ENCODE measurements around the gene CAPN9. TPM values are rescaled to one million over a fixed set of nuclear protein-coding genes. Genes with fewer than 3 reads are reported as not detected.

Gene CAPN9
- total RNA-seq, 1 donor from 2014 or later: 0.83 TPM

DNA sequence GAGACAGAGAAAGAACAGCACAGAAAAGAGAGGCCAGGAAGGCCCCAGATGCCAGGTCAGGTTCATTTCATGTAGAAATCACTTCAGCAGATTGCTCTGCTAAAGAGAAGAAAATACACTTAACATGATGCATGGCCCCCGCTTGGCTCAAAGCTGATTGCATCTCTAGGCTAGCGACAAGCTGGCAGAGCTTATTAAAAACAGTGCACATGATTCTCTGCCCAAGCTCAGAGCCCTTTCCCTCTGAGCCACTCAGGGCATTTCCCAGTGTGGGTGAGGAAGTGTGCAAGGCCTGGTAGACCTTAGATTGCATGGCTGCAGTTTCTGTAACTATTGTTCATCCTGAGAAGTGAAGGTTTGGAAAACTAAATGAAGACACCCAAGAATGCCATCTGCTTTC lies 3.3 kb upstream of the CAPN9 start:
- DNase-seq: no peak
- intact Hi-C loops (cut with DNase I): no loop called here
- no peak for ATAC-seq (ENCODE audit: poor library complexity)

GRCh38 chr1:230744382-230744781 lies 2.8 kb upstream of the CAPN9 start:
- DNase-seq: no peak
- ATAC-seq (ENCODE audit: poor library complexity): no peak
- intact Hi-C loops (cut with DNase I): no loop called here

- ATAC-seq (ENCODE audit: poor library complexity) (no peak), DNase-seq (no peak)
- intact Hi-C loops (cut with DNase I): no loop called here
Observed at GRCh38 chr1:230745071-230745470, 2.1 kb upstream of the CAPN9 start.

GRCh38 chr1:230746617-230747016 lies 571 bp upstream of the CAPN9 start:
- intact Hi-C loops (cut with DNase I): no loop called here
- DNase-seq: no peak
- no peak for ATAC-seq (ENCODE audit: poor library complexity)

DNA sequence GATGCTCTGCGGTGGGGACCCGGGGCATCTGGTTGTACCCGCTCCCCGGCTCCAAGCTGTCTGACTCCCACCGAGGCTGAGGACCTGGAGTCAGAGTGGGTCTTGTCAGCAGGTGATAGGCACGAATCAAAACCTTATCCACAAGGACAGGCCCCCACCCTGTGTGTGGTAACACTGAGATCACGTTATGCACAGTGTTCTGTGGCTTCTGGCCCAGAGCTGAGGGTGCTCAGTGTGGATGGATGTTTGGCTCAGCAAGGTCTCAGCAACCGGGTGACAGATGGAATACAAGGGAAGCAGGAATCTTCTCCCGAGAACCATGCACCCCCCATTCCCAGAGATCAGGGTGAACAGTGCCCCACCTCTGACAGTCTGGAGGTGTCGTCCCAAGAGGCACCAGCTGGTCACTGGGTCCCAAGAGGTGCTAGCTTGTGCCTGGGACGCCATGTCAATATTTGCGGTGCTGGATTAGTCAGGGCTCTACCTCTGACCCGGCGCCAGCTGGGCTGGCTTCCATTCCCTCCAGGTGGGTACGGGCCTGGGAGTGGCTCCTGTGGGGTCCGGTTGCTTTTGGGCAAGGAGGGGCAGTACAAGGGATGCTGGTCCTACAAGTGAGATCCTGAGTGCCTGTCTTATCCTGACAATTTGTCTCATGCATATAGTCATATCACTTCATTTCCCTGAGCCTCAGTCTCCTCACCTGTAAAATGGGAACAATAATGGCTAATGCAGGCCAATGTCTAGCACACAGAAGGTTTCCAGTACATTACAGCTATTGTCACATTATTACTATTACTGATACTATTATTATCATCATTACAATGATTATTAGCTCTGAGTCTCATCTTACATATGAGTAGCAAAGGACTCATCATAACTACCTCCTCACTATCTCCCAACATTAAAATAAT lies 957 bp downstream of the CAPN9 start:
- intact Hi-C loops (cut with DNase I): no loop called here
- DNase-seq (no peak), ATAC-seq (ENCODE audit: poor library complexity) (peak; percentile 68)

- intact Hi-C loops (cut with DNase I): no loop called here
- ATAC-seq (ENCODE audit: poor library complexity) (no peak), DNase-seq (no peak)
Observed at GRCh38 chr1:230749150-230749549, 2.0 kb downstream of the CAPN9 start.

DNA sequence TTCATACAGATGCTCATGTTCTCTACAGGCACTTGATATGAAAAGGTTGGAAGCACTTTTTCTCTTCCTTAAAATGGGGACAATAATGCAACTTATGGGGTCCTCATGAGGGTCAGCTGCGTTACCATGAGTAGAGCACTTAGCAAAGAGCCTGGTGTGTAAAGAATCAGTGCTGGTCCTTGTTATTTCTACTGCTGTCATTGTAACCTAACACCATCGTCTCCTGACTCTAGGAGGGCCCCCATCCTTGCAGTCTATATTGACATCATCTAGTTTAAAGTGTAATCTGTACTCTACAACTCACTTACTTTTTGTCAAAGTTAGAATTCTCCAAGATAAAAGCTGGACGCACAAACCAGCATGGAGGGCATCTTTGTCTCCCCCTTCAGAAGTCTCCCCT lies 2.4 kb downstream of the CAPN9 start:
- intact Hi-C loops (cut with DNase I): no loop called here
- DNase-seq: no peak
- no peak for ATAC-seq (ENCODE audit: poor library complexity)

DNA sequence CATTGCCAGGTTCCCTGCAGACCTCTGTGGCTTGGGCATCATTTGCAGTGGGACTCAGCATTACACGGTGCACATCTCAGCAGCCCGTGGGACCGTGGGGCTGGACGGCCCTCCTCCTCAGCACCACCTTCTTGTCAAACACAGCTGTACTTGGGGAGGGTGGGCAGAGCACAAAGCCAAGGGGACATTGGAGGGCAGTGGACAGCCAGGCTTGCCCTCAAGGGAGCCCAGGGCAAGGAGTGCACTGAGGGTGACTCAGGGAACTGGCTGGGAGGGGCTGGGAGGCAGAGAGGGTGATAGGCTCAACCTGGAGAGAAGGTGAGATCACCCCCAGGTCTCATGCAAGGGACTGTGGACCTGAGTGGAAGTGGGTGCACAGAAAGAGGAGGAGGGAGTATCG lies 3.4 kb downstream of the CAPN9 start:
- ATAC-seq (ENCODE audit: poor library complexity) (no peak), DNase-seq (no peak)
- intact Hi-C loops (cut with DNase I): no loop called here

GRCh38 chr1:230750986-230751625 lies 3.9 kb downstream of the CAPN9 start:
- no peak for ATAC-seq (ENCODE audit: poor library complexity)
- no peak for DNase-seq
- intact Hi-C loops (cut with DNase I): no loop called here

- intact Hi-C loops (cut with DNase I): no loop called here
- ATAC-seq (ENCODE audit: poor library complexity) (peak; percentile 47), DNase-seq (no peak)
Observed at GRCh38 chr1:230752407-230752806, 5.2 kb downstream of the CAPN9 start.

- ATAC-seq (ENCODE audit: poor library complexity) (no peak), DNase-seq (no peak)
- intact Hi-C loops (cut with DNase I): no loop called here
Observed at GRCh38 chr1:230753191-230753585, 6.0 kb downstream of the CAPN9 start.

GRCh38 chr1:230753586-230754251 lies 6.5 kb downstream of the CAPN9 start:
- ATAC-seq (ENCODE audit: poor library complexity): peak; percentile 68
- peak; percentile 59 for DNase-seq
- intact Hi-C loops (cut with DNase I): no loop called here

GRCh38 chr1:230754796-230755195 lies 7.6 kb downstream of the CAPN9 start:
- DNase-seq (peak; percentile 78), ATAC-seq (ENCODE audit: poor library complexity) (peak; percentile 88)
- intact Hi-C loops (cut with DNase I): no loop called here

DNA sequence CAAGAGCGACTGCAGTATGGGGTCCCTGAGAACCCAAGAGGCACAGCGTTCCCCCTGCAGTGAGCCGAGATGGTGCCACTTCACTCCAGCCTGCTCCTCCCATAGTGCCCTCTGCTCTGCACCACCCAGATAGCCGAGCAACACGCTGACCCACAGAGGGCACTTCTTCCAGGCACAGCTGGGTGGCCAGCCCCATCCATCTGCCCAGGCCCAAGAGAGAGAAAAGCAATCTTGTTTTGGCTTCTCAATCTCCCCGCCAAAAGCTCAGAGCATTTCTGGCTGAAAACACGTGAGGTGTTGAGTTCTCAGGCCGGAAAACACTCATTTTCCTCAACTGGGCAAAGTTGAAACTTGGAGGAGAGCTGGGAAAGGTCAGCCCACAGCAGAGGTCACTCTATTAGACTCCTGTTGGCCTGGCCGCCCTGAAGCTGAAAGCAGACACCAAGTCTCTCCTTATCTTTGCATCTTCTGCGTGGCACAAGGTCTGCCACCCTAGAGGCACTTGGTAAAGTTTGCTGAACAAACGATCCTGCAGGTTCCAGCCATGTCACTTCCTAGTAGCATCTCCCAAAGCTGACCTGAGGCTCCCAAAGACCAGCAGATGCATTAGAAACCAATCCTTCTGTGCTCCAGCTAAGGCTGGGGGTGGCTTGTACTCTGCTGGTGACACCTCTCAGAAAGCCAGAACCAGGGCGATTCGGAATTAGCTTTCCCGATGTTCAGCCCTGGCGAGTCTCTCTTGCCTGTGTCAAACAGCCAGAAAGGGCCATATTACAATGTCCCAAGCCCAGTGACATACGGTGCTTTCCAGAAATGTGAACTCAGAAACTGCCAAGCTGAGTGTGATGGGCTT lies 10.9 kb downstream of the CAPN9 start:
- DNase-seq (no peak), ATAC-seq (ENCODE audit: poor library complexity) (no peak)
- intact Hi-C loops (cut with DNase I): no loop called here

DNA sequence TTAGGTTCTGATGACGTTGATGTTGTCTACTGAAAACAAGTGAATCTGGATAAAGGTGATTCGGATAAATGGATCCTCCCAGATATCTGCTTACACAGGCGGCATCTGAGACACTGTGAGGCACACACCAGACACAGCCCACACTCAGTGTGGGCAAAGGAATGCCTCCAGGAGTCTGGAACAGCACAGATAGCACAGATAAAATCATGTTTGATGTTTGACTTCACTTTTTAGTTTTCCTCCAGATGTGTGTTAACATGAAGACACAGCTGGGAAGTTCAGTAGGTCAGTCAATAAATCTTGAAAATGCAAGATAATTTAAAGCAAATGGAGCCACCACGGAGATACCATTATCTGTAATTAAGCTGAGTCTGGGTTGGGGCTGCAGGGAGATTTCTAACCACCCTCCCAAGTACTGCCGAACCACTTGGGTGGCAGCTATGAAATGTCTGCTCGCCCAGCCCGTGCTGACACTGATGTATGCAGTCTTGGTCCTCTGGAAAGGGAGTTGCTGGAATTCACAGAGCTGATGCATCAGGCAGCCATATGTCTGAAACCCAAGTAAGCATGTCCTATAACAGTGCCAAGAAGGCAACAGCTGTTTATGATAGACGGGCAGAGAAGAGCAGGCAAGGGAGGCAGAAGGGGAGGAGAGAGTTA lies 11.7 kb downstream of the CAPN9 start:
- DNase-seq (no peak), ATAC-seq (ENCODE audit: poor library complexity) (no peak)
- intact Hi-C loops (cut with DNase I): no loop called here

- no peak for ATAC-seq (ENCODE audit: poor library complexity)
- no peak for DNase-seq
- intact Hi-C loops (cut with DNase I): no loop called here
Observed at GRCh38 chr1:230759369-230760065, 12.3 kb downstream of the CAPN9 start.

DNA sequence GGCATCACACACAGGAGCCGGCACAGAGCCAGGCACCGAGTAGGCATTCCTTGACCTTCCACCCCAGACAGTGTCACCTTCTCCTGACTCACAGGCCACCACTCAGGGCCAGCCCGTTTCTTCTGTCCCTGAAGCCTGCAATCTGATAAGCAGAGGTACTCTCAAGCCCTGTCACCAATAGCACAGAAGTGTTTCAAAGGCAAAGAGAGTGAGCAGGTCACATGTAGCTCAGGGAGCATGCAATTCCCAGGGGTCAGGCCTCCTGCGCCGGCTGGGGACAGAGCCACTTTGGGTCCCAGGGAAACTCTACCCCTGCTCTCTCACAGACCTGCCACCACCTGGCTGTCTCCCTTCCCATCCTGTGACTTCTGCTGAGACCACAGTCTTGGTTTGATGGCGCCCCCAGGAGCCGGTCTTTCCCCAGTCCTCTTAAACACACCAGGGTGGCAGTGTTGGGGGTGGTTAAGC lies 13.2 kb downstream of the CAPN9 start:
- ATAC-seq (ENCODE audit: poor library complexity) (peak; percentile 49), DNase-seq (no peak)
- intact Hi-C loops (cut with DNase I): no loop called here
